ENCODE data around the gene FAM89A.

The FAM89A gene

DNA sequence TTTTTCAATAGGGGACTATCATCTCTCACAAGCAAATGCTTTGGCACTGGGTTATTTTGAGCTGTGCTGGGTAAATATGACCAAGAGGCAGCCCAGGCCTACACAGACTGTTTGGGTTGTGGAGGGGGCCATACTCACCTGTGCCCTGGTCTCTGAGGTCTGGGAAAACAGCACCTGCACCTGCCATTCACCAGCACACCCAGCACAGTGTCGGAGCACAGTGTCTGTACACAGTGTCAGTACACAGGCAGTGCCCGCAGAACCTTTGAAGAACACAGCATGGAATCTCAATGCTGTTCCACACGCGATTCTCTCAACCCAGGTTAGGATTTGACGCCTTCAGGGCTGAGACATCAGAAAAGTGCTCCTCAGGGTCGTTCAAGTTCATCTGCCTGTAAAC lies 35.0 kb upstream of the FAM89A start:
- Histone ChIP-seq H3K27me3 (replicated peaks) (no peaks in the 10 kb centered on the region), H3K4me3 (ENCODE audit: low read depth, low read length) (no peak overlapping the region), H3K36me3 (replicated peaks) (no peaks in the 10 kb centered on the region), H3K27ac (no peak overlapping the region)
- in situ Hi-C loops (cut with HindIII; ENCODE audit: low pct_ligation_motif_present, low sequenced_read_pairs): no loop called here
- TF ChIP-seq, protein P1, sequence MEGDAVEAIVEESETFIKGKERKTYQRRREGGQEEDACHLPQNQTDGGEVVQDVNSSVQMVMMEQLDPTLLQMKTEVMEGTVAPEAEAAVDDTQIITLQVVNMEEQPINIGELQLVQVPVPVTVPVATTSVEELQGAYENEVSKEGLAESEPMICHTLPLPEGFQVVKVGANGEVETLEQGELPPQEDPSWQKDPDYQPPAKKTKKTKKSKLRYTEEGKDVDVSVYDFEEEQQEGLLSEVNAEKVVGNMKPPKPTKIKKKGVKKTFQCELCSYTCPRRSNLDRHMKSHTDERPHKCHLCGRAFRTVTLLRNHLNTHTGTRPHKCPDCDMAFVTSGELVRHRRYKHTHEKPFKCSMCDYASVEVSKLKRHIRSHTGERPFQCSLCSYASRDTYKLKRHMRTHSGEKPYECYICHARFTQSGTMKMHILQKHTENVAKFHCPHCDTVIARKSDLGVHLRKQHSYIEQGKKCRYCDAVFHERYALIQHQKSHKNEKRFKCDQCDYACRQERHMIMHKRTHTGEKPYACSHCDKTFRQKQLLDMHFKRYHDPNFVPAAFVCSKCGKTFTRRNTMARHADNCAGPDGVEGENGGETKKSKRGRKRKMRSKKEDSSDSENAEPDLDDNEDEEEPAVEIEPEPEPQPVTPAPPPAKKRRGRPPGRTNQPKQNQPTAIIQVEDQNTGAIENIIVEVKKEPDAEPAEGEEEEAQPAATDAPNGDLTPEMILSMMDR (IDR thresholded peaks at IDR 0.05; ENCODE audit: low read depth, low read length, missing control alignments): no peak
- DNase-seq: no peak

DNA sequence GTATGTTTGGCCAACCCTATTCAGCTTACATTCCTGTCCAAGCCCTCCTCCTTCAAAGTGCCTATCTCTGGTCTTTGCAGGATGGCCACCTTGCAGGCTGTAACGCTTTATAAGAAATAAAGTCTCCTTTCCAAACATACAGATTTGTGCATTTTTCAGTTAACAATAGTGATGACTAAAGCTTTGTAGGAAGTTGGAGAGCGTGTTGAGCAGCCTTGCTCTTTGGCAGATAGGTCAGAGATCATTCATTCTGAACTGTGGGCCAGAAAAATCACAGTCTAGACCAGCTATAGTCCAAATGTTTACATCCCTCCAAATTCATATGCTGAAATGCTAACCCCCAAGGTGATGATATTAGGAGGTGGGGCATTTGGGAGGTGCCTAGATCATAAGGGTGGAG lies 34.0 kb upstream of the FAM89A start:
- DNase-seq: no peak
- in situ Hi-C loops (cut with HindIII; ENCODE audit: low pct_ligation_motif_present, low sequenced_read_pairs): no loop called here
- TF ChIP-seq, protein P1 (IDR thresholded peaks at IDR 0.05; ENCODE audit: low read depth, low read length, missing control alignments): no peak

DNA sequence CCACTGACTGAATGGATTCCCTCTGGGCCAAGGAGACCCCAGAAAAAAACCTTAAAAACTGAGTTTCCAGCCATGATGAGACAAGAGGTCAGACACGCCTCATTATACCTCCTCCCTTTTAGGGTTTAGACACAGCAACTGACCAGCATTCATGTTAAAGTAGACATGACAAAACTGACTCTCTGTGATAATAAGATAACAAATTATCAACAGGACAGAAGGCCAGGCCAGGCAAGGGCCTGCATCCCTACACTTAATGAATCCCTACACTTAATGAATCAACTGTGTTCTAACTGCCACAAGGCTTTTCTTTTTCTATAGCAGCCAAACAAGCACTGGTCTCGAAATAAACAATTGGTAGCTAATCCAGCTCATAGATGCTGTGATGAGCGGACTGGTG lies 33.3 kb upstream of the FAM89A start:
- in situ Hi-C loops (cut with HindIII; ENCODE audit: low pct_ligation_motif_present, low sequenced_read_pairs): no loop called here

More for the DNA sequence above, 34.0 kb upstream of the FAM89A start:
- H3K27ac ChIP-seq: no peak overlapping the region
- H3K27me3 ChIP-seq (replicated peaks): no peaks in the 10 kb centered on the region
- H3K36me3 ChIP-seq (replicated peaks): no peaks in the 10 kb centered on the region
- H3K4me3 ChIP-seq (ENCODE audit: low read depth, low read length): no peak overlapping the region

DNA sequence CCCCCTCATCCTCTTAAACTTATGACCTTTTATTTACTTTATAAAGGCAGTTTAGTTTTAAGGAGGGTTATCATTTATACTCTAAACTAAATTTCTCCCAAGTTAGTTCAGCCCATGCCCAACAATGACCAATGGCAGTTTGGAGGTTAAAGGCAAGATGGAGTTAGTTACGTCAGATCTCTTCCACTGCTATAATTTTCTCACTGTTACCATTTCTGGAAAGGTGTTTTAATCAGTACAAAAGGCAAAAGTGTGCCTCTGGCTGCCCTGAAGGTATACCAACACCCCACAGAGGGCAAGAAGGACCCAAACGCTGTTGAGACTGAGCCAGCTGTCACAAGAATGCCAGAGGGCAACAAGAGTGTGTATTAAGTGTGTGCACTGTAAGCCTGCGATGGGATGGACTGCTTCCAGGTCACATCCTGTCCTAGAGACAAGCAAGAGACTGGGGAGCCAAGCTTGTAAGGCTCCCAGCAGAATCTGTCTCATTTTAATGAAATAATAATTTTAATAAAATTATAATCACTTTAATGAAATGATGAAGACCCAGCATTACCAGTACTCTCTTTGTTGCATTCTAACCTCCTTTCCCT lies 32.5 kb upstream of the FAM89A start:
- TF ChIP-seq, protein P1 (IDR thresholded peaks at IDR 0.05; ENCODE audit: low read depth, low read length, missing control alignments): no peak
- DNase-seq: no peak
- Histone ChIP-seq H3K27ac (no peak overlapping the region), H3K4me3 (ENCODE audit: low read depth, low read length) (no peak overlapping the region), H3K36me3 (replicated peaks) (no peaks in the 10 kb centered on the region), H3K27me3 (replicated peaks) (no peaks in the 10 kb centered on the region)
- in situ Hi-C loops (cut with HindIII; ENCODE audit: low pct_ligation_motif_present, low sequenced_read_pairs): no loop called here

More for the DNA sequence above, 33.3 kb upstream of the FAM89A start:
- Histone ChIP-seq H3K27ac (no peak overlapping the region), H3K4me3 (ENCODE audit: low read depth, low read length) (no peak overlapping the region), H3K36me3 (replicated peaks) (no peaks in the 10 kb centered on the region), H3K27me3 (replicated peaks) (no peaks in the 10 kb centered on the region)
- TF ChIP-seq, protein P1 (IDR thresholded peaks at IDR 0.05; ENCODE audit: low read depth, low read length, missing control alignments): no peak
- DNase-seq: no peak

DNA sequence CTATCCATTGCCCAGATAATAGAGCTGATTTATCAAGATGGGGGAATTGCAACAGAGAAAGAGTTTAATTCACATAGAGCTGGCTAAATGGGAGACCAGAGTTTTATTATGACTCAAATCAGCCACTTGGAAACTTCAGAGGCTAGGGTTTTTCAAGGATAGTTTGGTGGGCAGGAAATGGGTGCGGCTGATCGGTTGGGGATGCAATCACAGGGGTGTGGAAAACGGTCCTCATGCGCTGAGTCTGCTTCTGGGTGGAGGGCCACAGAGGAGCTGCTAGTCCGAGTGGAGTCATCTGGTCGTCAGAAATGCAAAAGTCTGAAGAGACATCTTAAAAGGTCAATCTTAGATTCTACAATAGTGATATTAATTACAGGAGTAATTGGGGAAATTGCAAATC lies 32.0 kb upstream of the FAM89A start:
- no peak overlapping the region for H3K4me3 ChIP-seq (ENCODE audit: low read depth, low read length)
- H3K27me3 ChIP-seq (replicated peaks): no peaks in the 10 kb centered on the region
- TF ChIP-seq, protein P1 (IDR thresholded peaks at IDR 0.05; ENCODE audit: low read depth, low read length, missing control alignments): no peak
- in situ Hi-C loops (cut with HindIII; ENCODE audit: low pct_ligation_motif_present, low sequenced_read_pairs): no loop called here
- no peak for DNase-seq
- no peaks in the 10 kb centered on the region for H3K36me3 ChIP-seq (replicated peaks)
- no peak overlapping the region for H3K27ac ChIP-seq
